Activated T-cell treated with anti-CD3 and anti-CD28 coated beads, Interleukin-2, amount 50 U/mL, for 4 hours (primary cell): ENCODE measurements around the gene PMM2. TPM values are rescaled to one million over a fixed set of nuclear protein-coding genes. Genes with fewer than 3 reads are reported as not detected.
"Not testable (repeated sequence)": the region's sequence is repeated elsewhere in the genome, so short reads cannot be mapped to it uniquely, and the experiment has no call there.

Source experiments
- ATAC-seq, 2 donors: fragments of 200-7000 bp; cut with Tn5 transposase; one replicate each; pipeline ENCODE4 v1.10.0; 2021
- DNase-seq: peaks from one replicate; pipeline ENCODE4 v3.0.0-alpha.2; 2020
- H3K27me3 Mint-ChIP-seq: one replicate; pipeline ENCODE4 v1.8.0; 2021; ENCODE audit warnings: low read depth, mixed read lengths
- H3K36me3 Mint-ChIP-seq: one replicate; pipeline ENCODE4 v1.8.0; 2022; ENCODE audit warnings: mixed read lengths; ENCODE audit not compliant: insufficient read depth
- H3K4me1 Mint-ChIP-seq: one replicate; pipeline ENCODE4 v1.8.0; 2021; ENCODE audit warnings: low read depth, mixed read lengths
- H3K4me3 Mint-ChIP-seq: one replicate; pipeline ENCODE4 v1.8.0; 2021; ENCODE audit warnings: mild to moderate bottlenecking, moderate library complexity, mixed read lengths
- H3K9me3 Mint-ChIP-seq: one replicate; pipeline ENCODE4 v1.8.0; 2021; ENCODE audit warnings: mixed read lengths
- total RNA-seq, 3 donors: library from RNA; stranded (reverse); gene quantifications; one replicate each; pipeline ENCODE4 v1.2.1, GENCODE V29; 2021

Gene PMM2
- total RNA-seq: 10 to 100 TPM; 85.4 to 95.5 (median 89.6) TPM

DNA sequence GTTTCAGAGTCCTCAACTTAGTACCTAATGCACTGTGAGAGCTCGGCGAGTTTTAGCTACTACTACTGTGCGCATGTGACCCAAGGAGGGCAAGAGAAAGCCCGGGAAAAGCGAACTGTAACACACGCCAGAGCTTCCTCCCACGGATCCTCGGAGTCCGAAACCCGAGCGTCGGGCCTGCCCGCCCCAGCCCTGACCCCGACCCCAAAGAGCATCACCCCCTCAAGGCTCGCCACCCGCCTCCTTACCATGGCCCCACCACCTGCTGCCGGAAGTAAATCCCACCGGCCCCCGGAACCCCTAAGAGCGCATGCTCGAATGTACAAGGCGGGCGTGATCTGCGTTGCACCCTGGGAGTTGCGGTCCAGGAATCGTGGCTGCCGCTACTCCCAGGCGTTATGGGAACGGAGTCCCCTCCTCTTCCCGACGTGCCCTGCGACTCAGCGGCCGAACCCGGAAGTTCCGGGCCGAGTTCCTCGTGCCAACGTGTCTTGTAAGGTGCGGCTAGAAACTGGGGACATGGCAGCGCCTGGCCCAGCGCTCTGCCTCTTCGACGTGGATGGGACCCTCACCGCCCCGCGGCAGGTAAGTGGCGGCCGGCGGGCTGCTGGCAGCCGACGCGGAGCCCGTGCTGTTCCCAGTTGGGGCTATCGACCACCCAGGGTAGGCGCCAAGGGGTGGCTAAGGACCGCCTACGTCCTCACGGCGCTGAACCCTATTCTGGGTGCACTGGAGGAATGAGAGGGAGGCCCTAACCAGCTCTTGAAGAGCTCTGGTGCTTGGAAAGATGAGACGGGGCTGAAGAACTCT lies at the start of gene PMM2, which contains the start of gene TMEM186:
Gene PMM2, plus strand, starts transcription at position 476 of the 810 bp plus-strand sequence. Its CDS starts 44 bp downstream, at position 520.
Gene TMEM186, minus strand, starts transcription at position 276 of the 810 bp plus-strand sequence. Its CDS starts 25 bp downstream, at position 251.
- ATAC-seq (peak; percentile 96 to 97), DNase-seq (peak; percentile 91)
- Mint-ChIP-seq H3K4me1 (peaks cover 36% of the 10 kb centered on the region), H3K27me3 (no peaks in the 10 kb centered on the region), H3K4me3 (peak within 1 kb of the TSS; percentile 96), H3K9me3 (no peaks in the 10 kb centered on the region), H3K36me3 (peaks cover 15% of the 10 kb centered on the region)

DNA sequence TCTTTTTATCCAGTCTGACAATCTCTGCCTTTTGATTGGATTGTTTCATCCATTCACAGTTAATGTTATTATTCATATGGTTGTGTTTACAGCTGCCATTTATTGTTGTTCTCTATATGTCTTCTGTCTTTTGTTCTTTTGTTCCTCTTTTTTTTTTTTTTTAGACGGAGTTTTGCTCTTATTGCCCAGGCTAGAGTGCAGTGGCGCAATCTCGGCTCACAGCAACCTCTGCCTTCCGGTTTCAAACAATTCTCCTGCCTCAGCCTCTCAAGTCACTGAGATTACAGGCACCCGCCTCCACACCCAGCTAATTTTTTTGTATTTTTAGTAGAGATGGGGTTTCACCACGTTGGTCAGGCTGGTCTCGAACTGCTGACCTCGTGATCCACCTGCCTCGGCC lies 48.7 kb upstream of the PMM2 start:
- not testable (repeated sequence) for DNase-seq, H3K36me3 Mint-ChIP-seq, H3K4me1 Mint-ChIP-seq, H3K4me3 Mint-ChIP-seq, ATAC-seq, H3K9me3 Mint-ChIP-seq, H3K27me3 Mint-ChIP-seq

DNA sequence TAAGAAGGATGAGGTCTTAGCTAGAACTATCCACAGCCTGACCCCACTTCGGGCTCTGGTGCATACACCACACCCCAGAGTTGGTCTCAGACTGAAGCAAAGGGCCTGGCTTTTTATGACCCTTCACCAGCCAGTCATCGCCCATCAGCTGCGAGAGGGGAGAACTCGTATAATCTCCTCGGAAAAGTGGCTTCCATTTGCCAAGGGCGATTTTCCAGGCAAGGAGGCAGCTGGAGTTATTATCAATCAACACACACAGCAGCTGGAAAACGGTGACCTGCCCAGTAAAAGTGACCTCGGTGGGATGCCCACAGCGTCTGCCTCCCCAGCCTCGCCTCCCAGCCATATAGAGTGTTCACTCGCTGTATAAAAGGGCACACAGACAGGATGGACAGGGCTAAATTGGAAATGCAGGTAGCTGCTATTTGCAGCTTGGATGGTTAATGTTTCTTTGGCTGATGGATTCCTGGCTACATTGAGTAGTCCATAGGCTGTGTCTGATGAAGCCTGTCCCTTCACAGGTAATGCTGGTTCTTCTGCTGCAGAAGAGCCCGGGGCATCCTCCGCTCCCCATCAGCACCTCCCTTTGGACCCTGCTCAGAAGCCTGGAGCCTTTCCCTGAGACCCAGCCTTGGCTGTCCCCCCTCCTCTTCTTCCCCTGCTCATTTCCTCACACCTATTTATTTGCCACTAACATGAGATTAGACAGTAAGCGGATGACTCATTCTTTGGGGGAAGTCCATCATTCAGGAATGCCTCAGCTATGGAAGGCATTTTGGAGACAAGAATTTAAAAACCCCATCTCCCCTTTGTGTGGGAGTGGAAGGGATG lies 45.9 kb upstream of the PMM2 start:
- Mint-ChIP-seq H3K27me3 (no peaks in the 10 kb centered on the region), H3K36me3 (peaks cover 9% of the 10 kb centered on the region), H3K9me3 (no peaks in the 10 kb centered on the region), H3K4me3 (no peak overlapping the region), H3K4me1 (no peaks in the 10 kb centered on the region)
- ATAC-seq (no peak), DNase-seq (no peak)

DNA sequence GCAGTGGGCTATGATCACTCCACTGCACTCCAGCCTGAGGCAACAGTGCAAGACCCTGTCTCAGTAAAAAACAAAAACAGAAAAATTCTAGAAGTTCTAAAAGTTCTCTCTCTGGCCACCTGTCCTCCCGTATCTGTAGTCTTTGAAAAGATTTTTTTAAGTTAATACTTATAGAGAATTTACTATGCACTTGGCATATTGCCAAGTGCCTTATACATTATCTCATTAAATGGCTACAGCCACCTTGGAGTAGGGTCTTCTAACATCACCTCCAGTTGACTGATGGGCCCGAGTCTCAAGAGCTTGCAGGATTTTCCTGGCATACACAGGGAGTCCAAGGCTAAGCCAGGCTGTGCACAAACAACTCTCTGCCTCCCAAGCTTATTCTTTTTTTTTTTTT lies 44.9 kb upstream of the PMM2 start:
- no peaks in the 10 kb centered on the region for H3K27me3 Mint-ChIP-seq
- DNase-seq: no peak
- peaks cover 14% of the 10 kb centered on the region for H3K36me3 Mint-ChIP-seq
- no peaks in the 10 kb centered on the region for H3K4me1 Mint-ChIP-seq
- H3K4me3 Mint-ChIP-seq: no peak overlapping the region
- H3K9me3 Mint-ChIP-seq: no peaks in the 10 kb centered on the region
- no peak for ATAC-seq

DNA sequence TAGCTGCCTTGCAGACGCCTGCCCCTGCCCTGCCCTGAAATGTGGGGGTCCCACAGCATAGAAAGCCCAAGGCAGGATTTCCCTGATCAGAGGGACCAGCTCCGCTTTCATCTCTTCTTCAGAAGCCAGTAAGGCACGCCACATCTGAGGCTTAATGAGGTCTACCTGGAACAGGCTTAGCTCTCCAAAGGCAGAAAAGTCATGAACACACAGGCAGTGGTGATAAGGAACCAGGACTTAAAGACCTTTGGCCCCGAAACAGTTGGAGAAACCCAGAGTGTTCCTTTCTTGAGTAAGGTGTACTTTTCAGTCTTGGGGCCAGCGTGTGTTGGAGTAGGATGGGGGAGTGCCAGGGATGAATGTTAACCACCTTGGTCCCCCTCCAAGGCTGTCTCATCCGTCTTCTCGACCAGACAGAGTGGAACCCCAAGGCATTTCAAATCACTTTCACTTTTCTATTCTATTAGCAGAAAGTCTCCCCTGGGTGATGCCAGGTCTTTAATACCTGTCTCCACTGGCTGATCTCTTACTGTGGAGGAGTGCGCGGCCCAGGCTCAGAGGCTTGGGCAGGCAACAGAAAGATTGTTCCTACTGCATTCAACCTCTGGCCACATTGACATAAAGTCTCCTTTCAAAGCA lies 44.1 kb upstream of the PMM2 start:
- Mint-ChIP-seq H3K36me3 (peaks cover 18% of the 10 kb centered on the region), H3K4me3 (no peak overlapping the region), H3K9me3 (no peaks in the 10 kb centered on the region), H3K4me1 (no peaks in the 10 kb centered on the region), H3K27me3 (no peaks in the 10 kb centered on the region)
- ATAC-seq (no peak), DNase-seq (no peak)

DNA sequence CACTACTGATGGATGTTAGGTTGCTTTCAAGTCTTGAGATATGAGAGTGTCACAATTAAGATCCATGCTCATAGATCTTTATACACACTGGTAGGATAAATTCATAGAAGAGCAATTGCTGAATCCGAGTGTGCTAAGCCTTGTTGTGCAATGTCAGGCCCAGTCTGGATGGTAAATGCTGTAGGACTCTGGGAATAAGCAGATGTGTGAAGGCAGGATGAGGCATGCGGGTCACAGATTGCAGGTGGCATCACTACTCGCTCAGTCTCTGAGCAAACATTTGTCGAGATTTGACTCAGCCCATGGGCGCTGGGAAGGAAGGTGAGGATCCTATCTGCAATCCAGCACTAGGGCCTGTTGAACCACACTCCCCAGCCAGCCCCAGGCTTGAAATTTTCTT lies 40.9 kb upstream of the PMM2 start:
- Mint-ChIP-seq H3K4me3 (no peak overlapping the region), H3K27me3 (no peaks in the 10 kb centered on the region), H3K36me3 (peaks cover 20% of the 10 kb centered on the region), H3K4me1 (no peaks in the 10 kb centered on the region), H3K9me3 (no peaks in the 10 kb centered on the region)
- ATAC-seq: no peak
- DNase-seq: no peak

DNA sequence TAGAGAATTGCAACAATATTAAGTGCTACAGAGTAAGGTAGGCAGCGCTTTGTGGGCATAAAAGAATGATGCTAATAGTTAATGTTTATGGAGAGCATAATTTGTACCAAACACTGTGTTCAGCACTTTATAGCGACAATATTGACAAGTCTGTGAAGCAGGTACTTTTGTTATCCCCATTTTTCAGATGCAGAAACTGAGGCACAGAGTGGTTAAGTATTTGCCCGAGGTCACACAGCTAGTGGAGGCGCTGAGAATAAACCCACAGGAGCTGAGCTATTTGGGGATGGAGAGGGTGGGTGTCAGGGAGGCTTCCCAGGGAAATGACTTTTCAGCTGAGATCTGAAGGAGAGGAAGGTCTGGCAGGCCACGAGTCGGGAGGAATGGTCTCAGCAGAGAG lies 39.6 kb upstream of the PMM2 start:
- H3K9me3 Mint-ChIP-seq: no peaks in the 10 kb centered on the region
- ATAC-seq: no peak

DNA sequence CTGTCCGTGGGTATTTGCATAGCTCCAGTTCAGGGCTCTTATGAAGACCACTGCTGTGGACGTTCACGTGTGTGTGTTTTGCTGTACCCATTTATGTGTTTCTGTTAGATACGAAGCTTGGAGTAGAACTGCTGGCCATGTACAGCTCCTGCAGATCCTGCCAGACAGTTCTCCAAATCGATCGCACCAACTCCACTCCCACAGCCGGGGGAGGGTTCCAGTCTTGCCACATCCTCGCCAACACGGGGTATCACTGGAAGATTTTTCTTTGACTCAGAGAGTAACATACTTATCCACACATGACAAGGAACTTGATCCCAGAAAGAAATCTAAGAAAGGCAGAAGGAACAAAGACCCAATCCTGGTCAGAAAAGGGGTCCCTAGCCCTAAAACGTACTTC lies 37.6 kb upstream of the PMM2 start:
- Mint-ChIP-seq H3K36me3 (peaks cover 30% of the 10 kb centered on the region), H3K4me3 (no peak overlapping the region), H3K4me1 (no peaks in the 10 kb centered on the region), H3K9me3 (no peaks in the 10 kb centered on the region), H3K27me3 (no peaks in the 10 kb centered on the region)
- ATAC-seq: no peak
- DNase-seq: no peak

More for the DNA sequence above, 39.6 kb upstream of the PMM2 start:
- H3K4me1 Mint-ChIP-seq: no peaks in the 10 kb centered on the region
- H3K27me3 Mint-ChIP-seq: no peaks in the 10 kb centered on the region
- H3K36me3 Mint-ChIP-seq: peaks cover 24% of the 10 kb centered on the region
- no peak overlapping the region for H3K4me3 Mint-ChIP-seq
- DNase-seq: no peak

DNA sequence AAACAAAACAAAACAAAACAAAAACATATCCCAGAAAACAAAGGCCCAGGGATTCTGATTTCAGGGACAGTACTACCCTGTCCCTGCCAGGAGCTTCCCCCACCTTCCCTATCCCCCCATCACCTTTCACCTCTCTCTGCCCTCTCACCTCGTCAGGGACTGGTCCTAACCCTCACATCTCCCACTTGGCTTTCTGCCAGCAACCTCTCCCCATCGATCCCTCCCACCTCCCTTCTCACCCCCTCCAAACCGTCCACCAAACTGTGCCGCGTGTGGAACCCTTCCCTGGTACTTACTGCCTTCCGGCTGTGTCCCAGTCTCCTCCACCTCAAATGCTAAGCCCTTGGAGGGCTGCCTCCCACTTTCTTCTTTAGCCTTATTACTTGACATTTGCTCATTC lies 36.6 kb upstream of the PMM2 start:
- Mint-ChIP-seq H3K4me3 (no peak overlapping the region), H3K36me3 (peaks cover 30% of the 10 kb centered on the region), H3K9me3 (no peaks in the 10 kb centered on the region), H3K4me1 (no peaks in the 10 kb centered on the region), H3K27me3 (no peaks in the 10 kb centered on the region)
- no peak for ATAC-seq
- DNase-seq: no peak

DNA sequence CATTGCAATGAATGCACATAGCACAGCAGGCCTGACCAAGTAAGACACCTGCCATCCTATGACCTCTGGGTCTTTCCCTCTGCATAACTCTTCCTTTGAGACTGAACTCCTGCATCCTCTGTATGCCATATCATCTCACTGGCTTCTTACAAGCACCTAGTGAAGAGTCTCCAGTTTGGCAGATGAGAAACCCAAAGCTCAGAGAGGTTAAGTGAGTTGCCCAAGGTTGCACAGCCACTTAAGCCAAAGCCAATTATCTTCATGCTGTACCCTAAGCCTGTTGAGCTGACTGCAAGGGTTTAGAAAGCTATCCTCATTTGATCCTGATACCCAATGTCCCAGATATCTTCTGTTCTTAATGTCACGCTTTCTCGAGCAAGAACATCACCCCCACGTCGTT lies 35.4 kb upstream of the PMM2 start:
- no peak for DNase-seq
- Mint-ChIP-seq H3K4me3 (no peak overlapping the region), H3K4me1 (no peaks in the 10 kb centered on the region), H3K36me3 (peaks cover 27% of the 10 kb centered on the region), H3K27me3 (no peaks in the 10 kb centered on the region), H3K9me3 (no peaks in the 10 kb centered on the region)
- no peak for ATAC-seq

DNA sequence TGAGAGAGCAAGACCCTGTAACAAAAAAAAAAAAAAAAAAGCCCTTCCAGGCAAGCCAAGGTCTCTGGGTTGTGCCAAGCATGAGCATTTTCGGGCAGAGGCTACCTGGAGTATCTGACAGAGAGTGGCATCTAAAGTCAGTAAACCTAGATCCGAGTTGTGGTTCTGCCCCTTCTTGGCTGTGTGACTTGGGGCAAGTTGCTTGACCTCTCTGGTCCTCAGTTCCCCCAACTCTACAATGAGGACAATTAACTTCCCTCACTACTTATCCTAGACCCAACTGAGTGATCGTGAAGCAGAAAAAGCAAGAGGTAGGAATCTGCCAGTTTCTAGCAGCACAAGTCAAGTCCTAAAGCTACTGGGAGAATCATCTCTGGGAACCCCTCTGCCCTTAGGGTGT lies 34.6 kb upstream of the PMM2 start:
- no peak for ATAC-seq
- H3K4me3 Mint-ChIP-seq: no peak overlapping the region
- DNase-seq: no peak
- no peaks in the 10 kb centered on the region for H3K9me3 Mint-ChIP-seq
- H3K36me3 Mint-ChIP-seq: peaks cover 20% of the 10 kb centered on the region
- H3K27me3 Mint-ChIP-seq: no peaks in the 10 kb centered on the region
- H3K4me1 Mint-ChIP-seq: no peaks in the 10 kb centered on the region

DNA sequence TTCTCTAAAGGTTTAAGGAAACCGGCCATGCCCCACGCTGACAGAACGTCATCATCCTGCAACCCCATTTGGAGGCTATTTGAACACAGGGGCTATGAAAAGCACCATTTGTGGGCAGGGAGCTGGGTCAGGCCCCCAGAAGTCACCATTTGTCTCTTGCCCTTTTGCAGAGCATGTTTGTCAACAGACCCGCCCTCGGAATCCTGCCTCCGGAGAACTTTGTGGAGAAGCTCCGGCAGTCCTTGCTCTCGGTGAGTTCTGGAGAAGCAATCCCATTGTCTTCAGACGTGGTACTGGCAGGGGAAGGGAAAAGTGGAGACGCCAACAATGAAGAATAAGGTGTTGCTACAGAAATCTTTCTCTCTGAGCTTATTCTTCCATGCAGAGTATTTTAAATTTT lies 33.7 kb upstream of the PMM2 start:
- DNase-seq (no peak), ATAC-seq (no peak)
- Mint-ChIP-seq H3K27me3 (no peaks in the 10 kb centered on the region), H3K36me3 (peaks cover 19% of the 10 kb centered on the region), H3K4me1 (no peaks in the 10 kb centered on the region), H3K9me3 (no peaks in the 10 kb centered on the region), H3K4me3 (no peak overlapping the region)

DNA sequence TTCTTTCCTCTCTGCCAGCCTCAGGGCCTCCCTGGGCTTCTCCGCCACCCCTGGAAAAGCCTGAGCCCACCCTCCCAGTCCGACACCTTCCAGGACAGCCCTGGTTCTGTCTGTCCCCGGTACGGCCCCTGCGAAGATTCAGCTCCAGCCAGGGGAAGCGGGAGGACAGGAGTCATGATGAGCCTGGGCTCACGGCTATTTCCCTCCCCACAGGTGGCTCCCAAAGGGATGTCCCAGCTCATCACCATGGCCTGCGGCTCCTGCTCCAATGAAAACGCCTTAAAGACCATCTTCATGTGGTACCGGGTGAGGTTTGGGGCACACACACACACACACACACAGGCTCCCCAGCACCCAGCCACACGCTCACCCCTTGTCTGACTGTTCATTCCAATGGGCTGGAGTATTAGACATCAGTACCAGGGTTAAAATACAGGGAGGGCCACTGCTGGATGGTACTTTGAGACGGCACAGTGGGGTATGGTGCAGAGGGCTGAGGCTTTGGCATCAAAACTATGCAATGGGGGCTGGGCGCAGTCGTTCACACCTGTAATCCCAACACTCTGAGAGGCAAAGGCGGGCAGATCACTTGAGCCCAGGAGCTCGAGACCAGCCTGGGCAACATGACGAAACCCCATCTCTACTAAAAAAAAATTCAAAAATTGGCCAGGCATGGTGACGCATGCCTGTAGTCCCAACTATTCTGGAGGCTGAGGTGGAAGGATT lies 33.0 kb upstream of the PMM2 start:
- H3K9me3 Mint-ChIP-seq: no peaks in the 10 kb centered on the region
- no peak for DNase-seq
- H3K4me3 Mint-ChIP-seq: no peak overlapping the region
- peaks cover 19% of the 10 kb centered on the region for H3K36me3 Mint-ChIP-seq
- H3K27me3 Mint-ChIP-seq: no peaks in the 10 kb centered on the region
- no peaks in the 10 kb centered on the region for H3K4me1 Mint-ChIP-seq
- ATAC-seq: no peak

DNA sequence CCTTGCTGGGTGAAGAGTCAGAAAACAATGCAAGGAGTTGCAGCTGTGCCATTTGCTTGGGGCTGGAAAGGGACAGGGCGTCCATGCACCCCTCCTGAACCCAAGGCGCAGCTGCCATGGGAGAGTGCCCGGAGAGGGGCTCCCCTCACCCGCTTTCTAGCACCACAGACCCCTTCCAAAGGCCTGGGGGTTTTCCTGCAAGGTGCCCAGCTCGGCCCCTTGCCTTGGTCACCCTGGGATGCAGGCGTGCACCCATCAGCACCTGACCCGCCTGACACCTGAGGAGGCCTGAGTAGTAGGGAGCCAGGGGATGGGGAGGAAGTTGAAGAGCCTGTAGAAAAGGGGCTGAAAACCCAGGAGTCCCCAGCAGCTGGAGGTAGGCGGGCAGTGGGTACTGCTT lies 30.5 kb upstream of the PMM2 start:
- no peak for ATAC-seq

More for the DNA sequence above, 30.5 kb upstream of the PMM2 start:
- no peaks in the 10 kb centered on the region for H3K4me1 Mint-ChIP-seq
- H3K9me3 Mint-ChIP-seq: no peaks in the 10 kb centered on the region
- H3K27me3 Mint-ChIP-seq: no peaks in the 10 kb centered on the region
- DNase-seq: no peak
- peaks cover 12% of the 10 kb centered on the region for H3K36me3 Mint-ChIP-seq
- H3K4me3 Mint-ChIP-seq: no peak overlapping the region
